ENCODE measurements around the gene ANKRD13C. TPM values are rescaled to one million over a fixed set of nuclear protein-coding genes. Genes with fewer than 3 reads are reported as not detected.

Gene ANKRD13C
- total and polyA plus RNA-seq, 4 donors = 3.3 to 14.1 (median 8.3) TPM

DNA sequence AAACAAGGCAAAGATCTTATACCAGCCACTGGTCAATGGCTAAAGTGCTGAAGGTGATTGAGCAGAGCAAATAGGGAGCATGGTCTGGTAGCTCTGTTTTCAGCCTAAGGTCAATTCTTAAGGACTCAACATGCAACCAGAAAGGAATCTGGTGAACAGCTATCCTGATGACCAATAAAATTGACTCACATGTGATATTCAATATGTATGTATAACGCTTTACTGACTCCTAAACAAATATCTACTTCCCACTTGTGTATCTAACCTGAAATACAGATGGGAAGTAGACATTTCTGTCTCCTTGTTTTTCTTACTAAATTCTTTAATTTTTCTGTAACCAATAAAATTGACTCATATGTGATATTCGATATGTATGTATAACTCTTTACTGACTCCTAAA, 31.6 kb upstream of the ANKRD13C start:
- Histone ChIP-seq H3K9ac (ENCODE audit: low read depth in 1 of 2, low read length in 2 of 2) (no peak overlapping the region), H3K9me3 (ENCODE audit: control insufficient read depth in 4 of 4, low read length in 3 of 4) (no peaks in the 10 kb centered on the region), H3K27ac (ENCODE audit: low read depth in 1 of 2, low read length in 2 of 2) (no peak overlapping the region), H3K27me3 (ENCODE audit: control insufficient read depth in 4 of 4, insufficient read depth in 4 of 4, low read length in 3 of 4) (no peaks in the 10 kb centered on the region), H3K4me3 (ENCODE audit: low read depth in 1 of 3, low read length in 3 of 3) (no peak overlapping the region), H3K4me1 (ENCODE audit: control insufficient read depth in 4 of 4, insufficient read depth in 4 of 4, low read length in 3 of 4) (no peaks in the 10 kb centered on the region), H3K36me3 (ENCODE audit: control insufficient read depth in 4 of 4, insufficient read depth in 3 of 4, low read depth in 1 of 4, low read length in 3 of 4) (no peaks in the 10 kb centered on the region)
- TF ChIP-seq RAD21 (IDR thresholded peaks at IDR 0.05) = no peak
- TF ChIP-seq, protein P1, sequence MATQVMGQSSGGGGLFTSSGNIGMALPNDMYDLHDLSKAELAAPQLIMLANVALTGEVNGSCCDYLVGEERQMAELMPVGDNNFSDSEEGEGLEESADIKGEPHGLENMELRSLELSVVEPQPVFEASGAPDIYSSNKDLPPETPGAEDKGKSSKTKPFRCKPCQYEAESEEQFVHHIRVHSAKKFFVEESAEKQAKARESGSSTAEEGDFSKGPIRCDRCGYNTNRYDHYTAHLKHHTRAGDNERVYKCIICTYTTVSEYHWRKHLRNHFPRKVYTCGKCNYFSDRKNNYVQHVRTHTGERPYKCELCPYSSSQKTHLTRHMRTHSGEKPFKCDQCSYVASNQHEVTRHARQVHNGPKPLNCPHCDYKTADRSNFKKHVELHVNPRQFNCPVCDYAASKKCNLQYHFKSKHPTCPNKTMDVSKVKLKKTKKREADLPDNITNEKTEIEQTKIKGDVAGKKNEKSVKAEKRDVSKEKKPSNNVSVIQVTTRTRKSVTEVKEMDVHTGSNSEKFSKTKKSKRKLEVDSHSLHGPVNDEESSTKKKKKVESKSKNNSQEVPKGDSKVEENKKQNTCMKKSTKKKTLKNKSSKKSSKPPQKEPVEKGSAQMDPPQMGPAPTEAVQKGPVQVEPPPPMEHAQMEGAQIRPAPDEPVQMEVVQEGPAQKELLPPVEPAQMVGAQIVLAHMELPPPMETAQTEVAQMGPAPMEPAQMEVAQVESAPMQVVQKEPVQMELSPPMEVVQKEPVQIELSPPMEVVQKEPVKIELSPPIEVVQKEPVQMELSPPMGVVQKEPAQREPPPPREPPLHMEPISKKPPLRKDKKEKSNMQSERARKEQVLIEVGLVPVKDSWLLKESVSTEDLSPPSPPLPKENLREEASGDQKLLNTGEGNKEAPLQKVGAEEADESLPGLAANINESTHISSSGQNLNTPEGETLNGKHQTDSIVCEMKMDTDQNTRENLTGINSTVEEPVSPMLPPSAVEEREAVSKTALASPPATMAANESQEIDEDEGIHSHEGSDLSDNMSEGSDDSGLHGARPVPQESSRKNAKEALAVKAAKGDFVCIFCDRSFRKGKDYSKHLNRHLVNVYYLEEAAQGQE (IDR thresholded peaks at IDR 0.05) = no peak
- no peak for TF ChIP-seq FOXA2 (IDR thresholded peaks at IDR 0.05)
- no peak for TF ChIP-seq FOXA1 (IDR thresholded peaks at IDR 0.05)
- TF ChIP-seq NR2F2 (IDR thresholded peaks at IDR 0.05) = no peak
- TF ChIP-seq YY1 (IDR thresholded peaks at IDR 0.05) = no peak
- no peak for TF ChIP-seq JUND (IDR thresholded peaks at IDR 0.05)
- no peak for TF ChIP-seq RXRA (IDR thresholded peaks at IDR 0.05)
- no peak for TF ChIP-seq HNF4G (IDR thresholded peaks at IDR 0.05)
- no peak for TF ChIP-seq EGR1 (IDR thresholded peaks at IDR 0.05; ENCODE audit: low read depth in 2 of 2)
- TF ChIP-seq GABPA (IDR thresholded peaks at IDR 0.05 in 1 of 2, conservative IDR thresholded peaks at IDR 0.05 in 1 of 2) = no peak
- TF ChIP-seq, protein P2, sequence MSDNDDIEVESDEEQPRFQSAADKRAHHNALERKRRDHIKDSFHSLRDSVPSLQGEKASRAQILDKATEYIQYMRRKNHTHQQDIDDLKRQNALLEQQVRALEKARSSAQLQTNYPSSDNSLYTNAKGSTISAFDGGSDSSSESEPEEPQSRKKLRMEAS (IDR thresholded peaks at IDR 0.05) = no peak
- TF ChIP-seq TAF1 (conservative IDR thresholded peaks at IDR 0.05) = no peak
- no peak for DNase-seq (ENCODE audit: low spot score)
- 96% methylated on average over 2 of the region's 2 CpGs for WGBS

DNA sequence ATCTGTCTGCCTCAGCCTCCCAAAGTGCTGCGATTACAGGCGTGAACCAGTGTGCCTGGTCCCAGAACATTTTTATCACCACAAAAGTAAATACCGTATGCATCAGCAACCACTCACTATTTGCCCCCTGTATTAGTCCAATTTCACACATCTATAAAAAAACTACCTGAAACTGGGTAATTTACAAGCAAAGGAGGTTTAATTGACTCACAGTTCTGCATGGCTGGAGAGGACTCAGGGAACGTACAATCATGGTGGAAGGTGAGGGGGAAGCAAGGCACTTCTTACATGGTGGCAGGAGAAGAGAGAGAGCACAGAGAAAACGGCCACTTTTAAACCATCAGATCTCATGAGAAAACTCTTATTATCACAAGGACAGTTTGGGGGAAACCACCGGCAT, 31.0 kb upstream of the ANKRD13C start:
- H3K36me3 ChIP-seq (ENCODE audit: control insufficient read depth in 4 of 4, insufficient read depth in 3 of 4, low read depth in 1 of 4, low read length in 3 of 4) = no peaks in the 10 kb centered on the region
- H3K9me3 ChIP-seq (ENCODE audit: control insufficient read depth in 4 of 4, low read length in 3 of 4) = no peaks in the 10 kb centered on the region
- 95% methylated on average over 6 of the region's 6 CpGs for WGBS
- no peak overlapping the region for H3K27ac ChIP-seq (ENCODE audit: low read depth in 1 of 2, low read length in 2 of 2)
- H3K9ac ChIP-seq (ENCODE audit: low read depth in 1 of 2, low read length in 2 of 2) = no peak overlapping the region
- H3K4me3 ChIP-seq (ENCODE audit: low read depth in 1 of 3, low read length in 3 of 3) = no peak overlapping the region
- no peak for DNase-seq (ENCODE audit: low spot score)
- no peaks in the 10 kb centered on the region for H3K27me3 ChIP-seq (ENCODE audit: control insufficient read depth in 4 of 4, insufficient read depth in 4 of 4, low read length in 3 of 4)
- TF ChIP-seq TAF1 (conservative IDR thresholded peaks at IDR 0.05) = no peak
- no peak for TF ChIP-seq GABPA (IDR thresholded peaks at IDR 0.05 in 1 of 2, conservative IDR thresholded peaks at IDR 0.05 in 1 of 2)
- no peak for TF ChIP-seq FOXA2 (IDR thresholded peaks at IDR 0.05)
- TF ChIP-seq JUND (IDR thresholded peaks at IDR 0.05) = no peak
- TF ChIP-seq, protein P3, sequence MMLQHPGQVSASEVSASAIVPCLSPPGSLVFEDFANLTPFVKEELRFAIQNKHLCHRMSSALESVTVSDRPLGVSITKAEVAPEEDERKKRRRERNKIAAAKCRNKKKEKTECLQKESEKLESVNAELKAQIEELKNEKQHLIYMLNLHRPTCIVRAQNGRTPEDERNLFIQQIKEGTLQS (IDR thresholded peaks at IDR 0.05) = no peak
- no peak for TF ChIP-seq HNF4G (IDR thresholded peaks at IDR 0.05)
- TF ChIP-seq, protein P4, sequence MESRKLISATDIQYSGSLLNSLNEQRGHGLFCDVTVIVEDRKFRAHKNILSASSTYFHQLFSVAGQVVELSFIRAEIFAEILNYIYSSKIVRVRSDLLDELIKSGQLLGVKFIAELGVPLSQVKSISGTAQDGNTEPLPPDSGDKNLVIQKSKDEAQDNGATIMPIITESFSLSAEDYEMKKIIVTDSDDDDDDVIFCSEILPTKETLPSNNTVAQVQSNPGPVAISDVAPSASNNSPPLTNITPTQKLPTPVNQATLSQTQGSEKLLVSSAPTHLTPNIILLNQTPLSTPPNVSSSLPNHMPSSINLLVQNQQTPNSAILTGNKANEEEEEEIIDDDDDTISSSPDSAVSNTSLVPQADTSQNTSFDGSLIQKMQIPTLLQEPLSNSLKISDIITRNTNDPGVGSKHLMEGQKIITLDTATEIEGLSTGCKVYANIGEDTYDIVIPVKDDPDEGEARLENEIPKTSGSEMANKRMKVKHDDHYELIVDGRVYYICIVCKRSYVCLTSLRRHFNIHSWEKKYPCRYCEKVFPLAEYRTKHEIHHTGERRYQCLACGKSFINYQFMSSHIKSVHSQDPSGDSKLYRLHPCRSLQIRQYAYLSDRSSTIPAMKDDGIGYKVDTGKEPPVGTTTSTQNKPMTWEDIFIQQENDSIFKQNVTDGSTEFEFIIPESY (IDR thresholded peaks at IDR 0.05) = no peak
- TF ChIP-seq FOXA1 (IDR thresholded peaks at IDR 0.05) = no peak
- TF ChIP-seq SP1 (IDR thresholded peaks at IDR 0.05) = no peak
- TF ChIP-seq HNF4A (conservative IDR thresholded peaks at IDR 0.05) = no peak
- TF ChIP-seq RXRA (IDR thresholded peaks at IDR 0.05) = no peak
- no peak for TF ChIP-seq NR2F2 (IDR thresholded peaks at IDR 0.05)
- TF ChIP-seq YY1 (IDR thresholded peaks at IDR 0.05) = no peak
- TF ChIP-seq, protein P1 (IDR thresholded peaks at IDR 0.05) = no peak
- H3K4me1 ChIP-seq (ENCODE audit: control insufficient read depth in 4 of 4, insufficient read depth in 4 of 4, low read length in 3 of 4) = no peaks in the 10 kb centered on the region

Data from liver (tissue), 9 donors.